Measurements from ENCODE around the gene IFIT1.
"Not testable (repeated sequence)": the region's sequence is repeated elsewhere in the genome, so short reads cannot be mapped to it uniquely, and the experiment has no call there.

IFIT1 gene

GRCh38 chr10:89367529-89367928 is 24.9 kb upstream of the IFIT1 start:
- no peak for DNase-seq

- no peak for DNase-seq
Observed at GRCh38 chr10:89368129-89368528, 24.3 kb upstream of the IFIT1 start.

DNA sequence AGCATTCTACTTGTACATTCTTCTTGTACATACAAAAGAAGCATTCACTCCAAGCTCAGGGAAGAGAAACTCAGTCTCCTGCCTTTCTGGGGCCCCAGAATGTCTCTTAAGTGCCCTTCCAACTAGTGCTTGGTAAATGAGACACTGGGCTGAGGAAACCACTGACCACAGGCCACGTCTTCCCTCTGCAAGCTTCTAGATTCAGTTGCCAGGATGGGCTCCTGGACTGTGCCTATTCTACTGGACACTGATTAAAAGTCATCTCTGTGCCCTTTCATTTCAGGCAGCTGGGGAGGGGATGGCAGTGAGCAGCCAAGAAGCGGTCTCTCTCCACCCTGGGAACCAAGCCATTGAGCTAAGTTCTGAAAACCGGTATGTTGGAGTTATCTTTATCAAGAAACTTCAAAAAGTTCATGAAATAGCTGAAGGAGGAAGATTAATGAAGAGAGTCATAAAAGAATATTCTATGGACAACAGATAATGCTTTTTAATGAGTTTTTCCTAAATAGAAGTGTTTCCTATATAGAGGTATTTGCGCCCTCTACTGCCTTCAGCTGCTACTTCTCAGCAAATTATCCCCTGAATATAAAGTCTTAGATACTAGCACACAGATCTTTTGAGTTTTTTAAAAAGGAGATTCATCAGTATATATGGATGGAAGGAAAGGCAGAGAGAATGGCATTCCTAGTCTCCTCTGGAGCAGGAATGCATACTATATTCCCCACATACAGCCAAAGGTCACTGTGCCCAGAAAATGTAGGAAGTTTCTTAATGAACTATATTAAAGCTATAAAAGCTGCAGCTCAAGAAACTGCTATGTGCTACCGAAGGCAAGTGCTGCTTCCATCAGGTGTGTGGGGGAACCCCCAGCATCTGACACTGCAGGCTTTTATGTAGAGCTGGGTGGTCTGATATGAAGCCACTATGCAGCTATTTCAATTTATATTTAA is 23.0 kb upstream of the IFIT1 start:
- DNase-seq: no peak

DNA sequence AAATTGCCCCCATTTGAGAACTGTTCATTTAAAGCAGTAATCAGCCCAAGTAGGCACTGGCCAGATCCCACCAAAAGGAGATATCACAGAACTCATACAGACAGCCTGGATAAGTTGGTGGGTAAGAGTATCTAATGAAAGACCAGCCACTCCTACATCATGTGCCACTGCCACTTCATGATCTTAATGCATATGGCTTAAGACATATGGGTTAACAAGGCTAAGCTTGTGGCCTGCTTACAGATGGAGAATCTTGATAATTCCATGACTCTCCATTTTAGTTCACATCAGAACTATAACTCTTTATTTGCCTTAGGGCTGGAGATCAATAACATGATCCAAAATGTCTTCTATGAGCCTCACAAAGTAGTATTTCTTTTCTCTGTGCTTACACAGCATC is 21.3 kb upstream of the IFIT1 start:
- DNase-seq: no peak

- DNase-seq: no peak
Observed at GRCh38 chr10:89371987-89372386, 20.4 kb upstream of the IFIT1 start.

- DNase-seq: no peak
Observed at GRCh38 chr10:89373916-89374711, 18.3 kb upstream of the IFIT1 start.

- DNase-seq: no peak
Observed at GRCh38 chr10:89374713-89375141, 17.7 kb upstream of the IFIT1 start.

GRCh38 chr10:89377705-89378637 is 14.5 kb upstream of the IFIT1 start, which contains the start of gene IFIT1B:
Gene IFIT1B, plus strand, starts transcription at chr10:89378056. Its CDS starts 80 bp downstream, at chr10:89378136.
- no peak for DNase-seq

GRCh38 chr10:89379103-89379502 is 13.3 kb upstream of the IFIT1 start:
- no peak for DNase-seq

DNA sequence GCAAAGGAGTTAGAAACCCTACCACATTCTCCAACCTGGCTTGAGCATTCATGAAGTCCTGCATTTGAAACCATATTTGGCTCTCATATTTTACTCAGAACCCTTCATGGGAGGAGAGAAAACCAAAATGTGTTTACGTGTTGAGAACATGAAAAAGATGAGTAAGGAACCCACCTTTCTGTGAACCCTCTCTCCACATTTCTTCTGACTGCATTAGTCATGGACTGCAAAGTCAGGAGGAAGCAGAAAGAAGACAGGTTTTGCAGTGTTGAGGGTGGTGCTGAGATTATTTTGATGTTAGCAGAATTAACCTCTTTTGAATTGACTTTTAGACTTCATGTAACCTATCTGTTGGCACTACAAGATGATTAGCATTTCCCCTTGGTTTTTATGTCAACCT is 9.7 kb upstream of the IFIT1 start:
- no peak for DNase-seq

GRCh38 chr10:89384474-89385340 is 7.7 kb upstream of the IFIT1 start:
- DNase-seq: no peak

DNA sequence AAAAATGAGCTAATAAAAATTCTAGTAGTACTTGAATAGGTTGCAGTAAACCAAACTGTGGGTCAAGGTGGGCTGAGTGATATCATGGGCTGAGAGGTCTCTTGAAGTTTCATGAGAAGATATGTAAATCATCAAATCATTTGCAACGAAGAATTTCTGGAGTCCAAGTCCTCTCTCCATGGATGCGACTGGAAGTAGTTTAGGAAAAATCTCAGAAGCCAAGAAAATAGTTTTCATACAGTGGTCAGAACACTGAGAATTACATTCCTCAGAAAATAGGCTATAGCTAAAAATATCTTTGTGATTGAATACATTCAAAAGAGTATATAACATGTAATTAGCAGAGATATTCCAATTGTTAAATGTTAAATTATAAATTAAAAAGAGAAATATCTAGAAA is 3.6 kb upstream of the IFIT1 start:
- DNase-seq: no peak

GRCh38 chr10:89389254-89389653 is 3.2 kb upstream of the IFIT1 start:
- peak; percentile 3 for DNase-seq

DNA sequence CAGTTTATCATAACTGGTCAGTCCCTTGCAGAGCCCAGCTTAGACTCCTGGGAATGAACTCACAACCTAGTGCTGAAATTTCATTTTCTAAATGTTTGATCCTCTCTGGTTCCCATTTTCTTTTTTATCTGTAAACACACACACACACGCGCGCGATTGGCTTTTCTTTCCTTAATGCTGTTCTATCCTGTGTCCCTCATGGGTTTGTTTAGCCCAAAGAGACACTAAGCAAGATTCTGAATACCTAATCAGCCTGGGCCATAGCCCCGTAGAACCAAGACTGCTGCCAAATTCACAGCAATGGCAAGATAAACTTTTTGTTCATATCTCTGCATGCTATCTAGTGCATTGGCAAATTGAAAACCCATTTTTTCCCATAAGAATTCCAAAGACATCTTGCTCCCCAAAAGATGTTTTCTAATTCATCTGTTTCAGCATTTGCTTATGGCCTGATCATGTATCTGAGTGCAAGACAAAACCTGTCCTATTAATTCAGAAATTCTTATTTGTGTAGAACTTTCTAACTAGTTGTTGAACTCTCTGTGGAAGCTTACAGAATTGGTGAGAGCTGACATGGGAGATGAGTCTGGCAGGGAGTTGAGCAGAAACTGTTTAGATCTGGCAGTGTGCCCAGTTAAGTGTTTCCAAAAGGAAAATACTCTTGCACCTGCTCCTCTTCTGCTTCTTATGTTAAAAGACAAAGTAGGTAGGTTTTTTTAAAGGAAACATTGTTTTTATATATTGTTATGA is 1.8 kb upstream of the IFIT1 start:
- DNase-seq: no peak

DNA sequence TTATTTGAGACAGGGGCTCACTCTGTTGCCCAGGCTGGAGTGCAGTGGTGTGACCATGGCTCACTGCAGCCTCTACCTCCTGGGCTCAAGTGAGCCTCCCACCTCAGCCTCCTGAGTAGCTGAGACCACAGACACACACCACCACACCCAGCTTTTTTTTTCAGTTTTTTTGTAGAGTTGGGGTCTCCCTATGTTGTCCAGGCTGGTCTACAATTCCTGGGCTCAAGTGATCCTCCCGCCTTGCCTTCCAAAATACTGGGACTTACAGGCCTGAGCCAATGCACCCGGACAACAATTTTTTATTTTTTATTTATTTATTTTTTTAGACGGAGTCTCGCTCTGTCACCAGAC is 1.2 kb upstream of the IFIT1 start:
- DNase-seq: not testable (repeated sequence)

- peak; percentile 16 for DNase-seq
Observed at GRCh38 chr10:89392974-89393373, 551 bp downstream of the IFIT1 start.

- DNase-seq: no peak
Observed at GRCh38 chr10:89393898-89394297, 1.5 kb downstream of the IFIT1 start.

DNA sequence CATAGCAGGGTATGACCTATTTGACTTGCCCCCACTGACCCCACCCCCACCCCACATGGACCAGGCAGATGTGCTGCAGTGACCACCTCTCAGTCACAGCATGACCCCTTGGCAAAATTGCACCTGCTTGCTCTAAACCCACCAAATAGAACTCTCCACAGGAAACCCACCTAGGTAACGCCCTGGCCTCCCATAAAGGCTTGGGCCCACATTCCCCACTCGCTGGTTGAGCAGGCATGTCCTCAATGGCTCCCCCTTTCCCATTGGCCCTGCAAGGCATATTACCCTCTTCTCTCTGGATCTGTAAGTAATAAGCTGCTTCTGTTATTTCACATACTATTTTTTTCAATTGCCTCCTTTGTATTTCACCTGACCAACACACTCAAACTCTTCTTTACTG is 2.7 kb downstream of the IFIT1 start:
- DNase-seq: no peak

DNA sequence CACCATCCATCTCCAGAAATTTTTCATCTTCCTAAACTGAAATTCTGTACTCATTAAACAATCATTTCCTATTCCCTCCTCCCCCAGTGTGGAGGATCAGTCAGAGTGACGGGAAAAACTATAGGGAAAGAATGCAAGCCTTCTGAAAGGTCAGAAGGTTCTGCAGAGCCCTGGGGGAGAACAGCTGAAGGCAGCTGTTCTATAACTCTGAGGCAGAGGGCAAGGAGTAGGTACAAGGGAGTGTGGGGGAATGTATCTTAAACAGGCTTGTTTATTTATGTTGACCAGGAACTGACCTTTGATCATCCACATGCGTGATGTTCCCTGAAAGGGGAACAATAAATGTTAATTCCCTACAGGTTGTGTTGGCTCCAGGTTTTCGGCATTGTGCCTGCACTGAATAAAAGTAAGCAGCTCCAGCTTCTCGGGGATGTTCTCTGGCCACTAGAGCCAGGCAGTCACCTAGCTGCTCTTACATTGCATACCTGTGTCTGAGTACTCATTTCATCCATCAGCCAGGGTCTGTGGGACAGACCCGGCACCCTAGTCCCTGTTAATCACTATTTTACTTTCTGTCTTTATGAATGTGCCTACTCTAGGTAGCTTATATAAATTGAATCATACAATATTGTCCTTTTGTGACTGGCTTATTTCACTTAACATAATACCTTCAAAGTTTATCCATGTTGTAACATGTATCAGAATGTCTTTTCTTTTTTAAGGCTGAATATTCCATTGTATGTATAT is 5.8 kb downstream of the IFIT1 start:
- no peak for DNase-seq

GRCh38 chr10:89399956-89400355 is 7.5 kb downstream of the IFIT1 start:
- no peak for DNase-seq

All from NCI-H82 (cell line).